Islet precursor cell (in vitro differentiated cells): ENCODE data around the gene GIMAP2.
A peak's percentile ranks its signal among the peaks of the same experiment; 100 is the strongest.

Source experiments
- DNase-seq: peaks from one replicate; pipeline ENCODE4 v3.0.0-alpha.2; 2018

GIMAP2 gene

GRCh38 chr7:150734254-150734653, 48.7 kb downstream of the GIMAP2 start:
- DNase-seq, result no peak

- peak; percentile 31 for DNase-seq
Observed at GRCh38 chr7:150735596-150736358, 50.3 kb downstream of the GIMAP2 start.

- peak; percentile 25 for DNase-seq
Observed at GRCh38 chr7:150736864-150737263, 51.4 kb downstream of the GIMAP2 start.

GRCh38 chr7:150737265-150738055, 52.0 kb downstream of the GIMAP2 start, which contains the start of gene GIMAP5:
GIMAP5 (plus strand) TSS chr7:150737418; CDS start chr7:150740885, 3,467 bp downstream.
- peak; percentile 50 for DNase-seq

- no peak for DNase-seq
Observed at GRCh38 chr7:150738092-150738491, 52.6 kb downstream of the GIMAP2 start.

GRCh38 chr7:150738591-150739001, 53.1 kb downstream of the GIMAP2 start:
- DNase-seq, result no peak

- no peak for DNase-seq
Observed at GRCh38 chr7:150739033-150739432, 53.5 kb downstream of the GIMAP2 start.

GRCh38 chr7:150740053-150740452, 54.5 kb downstream of the GIMAP2 start:
- no peak for DNase-seq

GRCh38 chr7:150742286-150742968, 56.9 kb downstream of the GIMAP2 start:
- DNase-seq, result no peak
